CD4-positive, alpha-beta T cell treated with Interleukin-6 for 4 hours (primary cell): ENCODE measurements around the gene SETSIP.
"Not testable (repeated sequence)": the region's sequence is repeated elsewhere in the genome, so short reads cannot be mapped to it uniquely, and the experiment has no call there.

Experiments used
- DNase-seq: peaks from one replicate; pipeline ENCODE4 v3.0.0-alpha.2; 2020; ENCODE audit warnings: mixed read lengths

Gene SETSIP

GRCh38 chr1:92045766-92046495 lies 29.3 kb downstream of the SETSIP start:
- DNase-seq, result no peak

GRCh38 chr1:92043621-92044020 lies 31.6 kb downstream of the SETSIP start:
- DNase-seq, result no peak

GRCh38 chr1:92040971-92041370 lies 34.2 kb downstream of the SETSIP start:
- DNase-seq, result no peak

- no peak for DNase-seq
These were observed 36.4 kb downstream of the SETSIP start for GRCh38 chr1:92038695-92039346.

GRCh38 chr1:92037400-92037799 lies 37.8 kb downstream of the SETSIP start:
- DNase-seq, result no peak

- no peak for DNase-seq
These were observed 43.7 kb downstream of the SETSIP start for GRCh38 chr1:92031281-92032110.

GRCh38 chr1:92030656-92031107 lies 44.5 kb downstream of the SETSIP start:
- peak; percentile 12 for DNase-seq

GRCh38 chr1:92029241-92029922 lies 45.8 kb downstream of the SETSIP start:
- DNase-seq, result no peak

- no peak for DNase-seq
These were observed 48.4 kb downstream of the SETSIP start for GRCh38 chr1:92026806-92027205.

- not testable (repeated sequence) for DNase-seq
These were observed 49.2 kb downstream of the SETSIP start for GRCh38 chr1:92026042-92026441.
